ENCODE results near the gene TMEM63B.
A peak's percentile ranks its signal among the peaks of the same experiment; 100 is the strongest.
"Not testable (repeated sequence)": the region's sequence is repeated elsewhere in the genome, so short reads cannot be mapped to it uniquely, and the experiment has no call there.

TMEM63B gene

GRCh38 chr6:44094403-44095242 is 32.7 kb upstream of the TMEM63B start:
- no peak for DNase-seq

GRCh38 chr6:44095243-44095623 is 32.1 kb upstream of the TMEM63B start:
- DNase-seq, result not testable (repeated sequence)

DNA sequence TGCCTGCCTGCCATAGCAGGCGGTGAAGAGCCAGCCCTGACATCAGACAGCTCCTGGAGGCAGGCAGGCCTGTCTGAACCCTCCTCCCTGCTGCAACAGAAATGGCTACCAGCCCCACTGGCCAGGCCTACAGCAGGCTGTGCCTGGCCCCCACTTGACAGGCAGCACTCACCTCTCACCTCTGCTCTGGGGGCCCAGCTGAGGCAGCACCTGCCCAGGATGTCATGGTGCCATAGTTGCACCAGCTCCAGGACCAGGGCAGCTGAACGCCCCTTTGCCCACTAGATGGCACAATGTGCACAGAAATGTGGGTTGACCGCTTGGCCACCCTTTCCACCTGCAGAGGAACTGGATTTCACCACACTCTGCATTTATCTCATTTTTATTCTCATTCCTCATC is 30.7 kb upstream of the TMEM63B start:
- peak; percentile 74 for DNase-seq

GRCh38 chr6:44097782-44098317 is 29.5 kb upstream of the TMEM63B start:
- no peak for DNase-seq

DNA sequence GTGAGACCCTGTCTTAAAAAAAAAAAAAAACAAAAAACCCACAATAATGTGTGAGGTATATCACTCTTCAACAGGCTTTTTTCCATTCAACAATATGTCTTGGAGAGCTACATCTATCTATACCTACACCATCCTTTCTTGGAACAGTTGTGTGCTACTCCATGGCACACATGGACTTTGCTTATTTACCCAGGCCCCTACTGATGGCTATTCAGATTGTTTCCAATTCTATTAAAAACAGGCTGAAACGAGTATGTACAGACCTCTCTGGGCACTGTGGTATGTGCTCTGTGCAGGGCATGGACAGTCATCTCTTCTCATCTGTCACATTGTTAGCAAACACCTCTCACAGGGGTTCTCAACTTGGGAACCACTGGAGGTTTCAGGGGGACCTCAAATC is 28.2 kb upstream of the TMEM63B start:
- no peak for DNase-seq

DNA sequence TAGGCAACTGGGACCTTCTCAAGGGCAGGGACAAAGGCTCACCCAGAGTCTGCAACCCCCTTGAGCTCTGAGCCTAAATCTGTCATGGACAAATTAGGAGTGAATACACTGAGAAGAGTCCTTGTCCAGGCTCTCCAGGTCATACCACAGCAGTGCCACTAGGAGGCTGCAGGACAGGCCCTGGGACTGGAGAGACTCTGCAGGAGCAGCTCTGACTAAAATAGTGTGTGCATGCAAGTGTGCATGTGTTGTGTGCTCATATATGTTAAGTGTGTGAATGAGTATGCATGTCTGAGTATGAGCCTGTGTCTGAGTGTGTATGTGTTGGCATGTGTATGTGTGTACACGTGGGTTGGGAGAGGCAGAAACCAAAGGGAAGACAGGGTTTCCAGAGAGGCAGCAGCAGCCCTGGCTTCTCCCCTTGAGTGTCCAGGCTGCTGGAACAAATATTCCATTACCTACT is 27.2 kb upstream of the TMEM63B start:
- DNase-seq, result peak; percentile 25

- DNase-seq, result no peak
These were observed 25.5 kb upstream of the TMEM63B start for GRCh38 chr6:44101832-44102231.

DNA sequence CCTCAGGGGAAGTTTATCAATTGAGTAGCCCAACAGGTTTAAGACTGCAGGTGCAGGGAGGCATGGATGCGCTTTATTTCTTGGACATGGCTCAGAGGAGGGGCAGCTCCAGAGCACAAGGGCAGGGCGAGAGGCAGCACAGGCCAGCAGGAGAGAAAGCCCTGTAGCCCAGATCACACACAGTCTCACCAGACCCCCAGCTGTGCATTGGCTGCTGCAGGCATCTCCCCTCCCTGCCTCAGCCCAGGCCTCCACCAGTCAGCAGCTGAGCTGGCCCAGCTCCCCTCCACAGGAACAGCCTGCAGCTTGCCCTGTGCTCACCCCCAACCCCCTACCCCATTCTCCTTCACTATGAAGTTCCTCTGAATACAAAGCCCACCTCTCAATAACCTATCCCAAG is 24.8 kb upstream of the TMEM63B start:
- no peak for DNase-seq

GRCh38 chr6:44104481-44105021 is 22.8 kb upstream of the TMEM63B start:
- no peak for DNase-seq

DNA sequence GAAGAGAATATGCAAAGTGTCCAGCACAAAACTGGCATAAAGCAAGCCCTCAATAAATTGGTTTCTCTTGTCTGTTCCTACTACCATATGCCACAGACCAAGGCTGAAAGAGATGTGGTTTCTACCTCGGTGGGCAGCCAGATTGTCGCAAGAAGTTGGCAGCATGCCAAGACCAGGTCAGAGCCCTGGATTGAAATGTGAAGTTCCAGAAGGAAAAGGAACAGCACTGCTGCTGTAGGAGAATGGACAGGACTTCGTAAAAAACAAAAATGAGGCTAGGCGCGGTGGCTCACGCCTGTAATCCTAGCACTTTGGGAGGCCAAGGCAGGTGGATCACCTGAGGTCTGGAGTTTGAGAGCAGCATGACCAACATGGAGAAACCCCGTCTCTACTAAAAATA is 22.2 kb upstream of the TMEM63B start:
- DNase-seq, result no peak

DNA sequence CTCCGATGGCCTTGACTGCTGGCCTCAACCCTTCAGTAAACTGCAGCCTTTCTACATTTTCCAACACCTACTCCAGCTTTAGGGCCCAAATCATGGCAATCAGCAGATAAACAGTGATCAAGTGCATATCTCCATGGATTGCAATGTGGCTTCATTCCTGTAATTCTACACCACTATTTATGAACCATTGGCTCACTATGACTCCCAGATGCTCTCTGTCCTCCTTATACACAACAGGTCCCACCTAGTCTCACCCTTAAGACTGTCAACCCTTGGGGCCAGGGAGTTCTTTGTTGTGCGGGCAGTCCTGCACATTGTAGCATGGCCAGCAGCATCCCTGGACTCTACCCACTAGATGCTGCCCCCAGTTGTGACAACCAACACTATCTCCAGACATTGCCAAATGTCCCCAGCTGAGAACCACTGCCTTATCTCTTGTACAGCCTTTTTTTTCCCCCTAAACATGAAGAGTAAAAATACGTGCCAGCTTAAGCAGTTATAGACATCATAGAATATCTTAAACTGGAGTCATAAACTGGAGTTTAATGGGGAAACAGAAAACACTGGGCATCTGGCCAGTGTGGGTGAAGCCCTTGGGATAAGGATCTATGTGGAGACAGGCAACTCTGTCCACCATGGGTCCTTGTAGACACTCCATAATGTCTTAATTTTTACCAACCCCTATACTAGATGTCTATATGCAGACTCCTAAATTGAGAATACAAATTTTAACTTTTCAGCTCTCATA is 21.2 kb upstream of the TMEM63B start:
- no peak for DNase-seq

DNA sequence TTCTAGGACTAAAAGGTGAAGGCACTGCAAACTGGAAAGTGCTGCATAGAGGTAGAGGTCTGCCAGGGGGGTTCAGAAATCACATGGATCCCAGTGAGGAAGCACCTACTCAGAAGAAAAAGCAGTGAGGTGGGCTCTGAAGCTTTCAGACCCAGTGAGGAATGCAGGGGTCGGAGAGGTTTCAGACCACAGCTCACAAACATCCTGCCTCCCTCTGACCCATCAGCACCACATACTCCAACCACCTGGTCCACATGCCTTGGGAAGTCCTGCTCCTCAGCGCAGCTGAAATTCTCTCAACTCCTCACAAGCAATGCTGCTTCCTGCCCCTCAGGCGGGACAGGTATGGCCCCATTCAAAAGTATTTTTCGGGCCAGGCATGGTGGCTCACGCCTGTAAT is 20.3 kb upstream of the TMEM63B start:
- no peak for DNase-seq

DNA sequence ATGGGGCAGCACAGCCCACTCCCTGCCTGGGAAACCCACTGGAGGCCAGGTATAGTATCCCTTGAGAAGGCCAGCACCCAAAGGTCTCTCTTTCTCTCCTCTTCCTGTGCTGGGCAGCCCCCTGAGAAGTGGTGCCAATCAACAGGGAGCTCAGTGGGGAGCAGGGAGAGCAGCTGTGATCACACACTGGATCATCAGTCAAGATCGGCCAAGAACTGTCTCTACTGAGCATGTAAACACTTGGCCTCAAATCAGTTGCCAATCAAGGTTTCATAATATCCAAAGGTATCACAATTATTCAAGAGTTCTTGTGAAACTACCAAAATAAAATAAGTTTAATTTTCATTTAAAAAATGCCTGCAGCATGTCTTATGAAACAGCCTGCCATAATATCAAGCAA is 18.9 kb upstream of the TMEM63B start:
- DNase-seq, result no peak

DNA sequence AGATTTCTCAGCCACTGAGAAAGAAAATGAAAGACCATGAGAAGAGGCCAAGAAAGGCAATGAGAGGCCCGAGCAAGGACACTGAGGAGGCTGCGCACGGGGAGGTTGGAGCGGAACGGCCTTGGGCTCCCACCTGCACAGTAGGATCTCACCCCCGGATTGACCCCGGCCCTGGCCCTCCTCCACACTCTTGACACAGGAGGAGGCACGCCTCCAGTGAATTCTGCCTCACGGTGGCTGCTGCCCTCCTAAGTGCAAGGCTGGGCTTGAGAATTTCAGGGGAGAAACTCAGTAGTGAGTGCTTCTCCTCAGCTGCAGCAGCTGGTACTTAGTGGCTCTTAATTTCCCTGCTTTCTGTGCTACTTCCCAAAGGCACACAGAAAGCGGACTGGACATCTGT is 18.1 kb upstream of the TMEM63B start:
- no peak for DNase-seq

- DNase-seq, result no peak
These were observed 17.2 kb upstream of the TMEM63B start for GRCh38 chr6:44110005-44110676.

DNA sequence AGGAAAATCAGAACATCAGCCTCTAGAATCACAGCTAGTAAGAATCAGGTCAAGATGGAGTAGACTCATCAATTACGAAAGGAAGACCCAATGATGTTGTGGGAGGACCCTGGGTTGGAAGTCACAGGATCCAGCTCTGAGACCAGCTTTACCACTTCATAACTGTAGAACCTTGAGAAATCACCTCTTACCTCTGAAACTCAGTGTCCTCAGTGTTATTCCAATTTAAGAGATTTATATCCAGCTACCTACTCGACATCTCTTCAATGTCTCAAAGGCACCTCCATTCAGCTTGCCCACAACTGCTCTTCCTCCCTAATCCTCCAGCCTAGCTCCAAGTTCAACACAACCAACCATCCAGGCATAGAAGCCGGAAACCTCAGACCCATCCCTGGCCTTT is 16.4 kb upstream of the TMEM63B start:
- no peak for DNase-seq

DNA sequence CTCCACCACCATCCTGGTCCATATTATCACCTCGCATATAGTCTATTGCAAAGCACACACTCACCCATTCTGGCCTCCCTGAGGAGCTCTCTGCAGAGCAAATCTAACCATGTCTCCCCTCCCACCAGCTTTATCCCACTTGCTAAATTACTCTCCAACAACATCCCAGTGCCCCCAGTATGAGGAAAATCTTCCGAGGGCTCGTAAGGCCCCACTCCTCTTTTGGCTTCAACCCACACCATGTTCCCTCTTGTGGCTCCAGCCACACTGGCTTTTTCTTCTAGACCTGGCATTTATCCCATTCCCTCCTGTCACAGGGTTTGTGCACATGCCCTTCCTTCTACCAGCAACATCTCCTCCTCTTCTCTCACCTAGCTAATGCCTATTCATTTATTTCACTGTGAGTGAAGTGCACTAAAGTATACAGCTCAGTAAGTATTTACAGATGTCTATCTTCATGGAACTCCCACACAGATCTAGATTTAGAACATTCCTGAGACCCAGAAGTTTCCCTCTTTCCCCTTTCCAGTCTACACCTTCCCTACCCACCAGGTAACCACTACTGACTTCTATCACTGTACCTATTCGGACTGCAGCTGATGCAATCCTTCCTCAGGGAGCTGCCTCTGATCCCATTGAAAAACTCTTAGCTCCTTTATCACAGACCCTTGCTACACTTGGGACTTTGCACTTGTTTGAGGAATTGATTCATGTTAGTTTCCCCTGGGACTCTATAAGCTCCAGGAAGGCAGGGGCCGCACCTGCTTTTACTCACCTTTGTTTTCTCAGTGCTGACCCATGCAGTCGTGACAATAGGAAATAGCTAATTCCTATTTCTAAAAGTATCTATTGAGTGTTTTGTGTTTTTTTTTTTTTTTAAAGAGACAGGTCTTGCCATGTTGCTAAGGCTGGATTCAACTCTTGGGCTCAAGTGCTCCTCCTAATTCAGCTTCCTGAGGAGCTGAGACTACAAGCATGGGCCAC is 15.6 kb upstream of the TMEM63B start:
- no peak for DNase-seq

- no peak for DNase-seq
These were observed 13.9 kb upstream of the TMEM63B start for GRCh38 chr6:44113414-44113813.

DNA sequence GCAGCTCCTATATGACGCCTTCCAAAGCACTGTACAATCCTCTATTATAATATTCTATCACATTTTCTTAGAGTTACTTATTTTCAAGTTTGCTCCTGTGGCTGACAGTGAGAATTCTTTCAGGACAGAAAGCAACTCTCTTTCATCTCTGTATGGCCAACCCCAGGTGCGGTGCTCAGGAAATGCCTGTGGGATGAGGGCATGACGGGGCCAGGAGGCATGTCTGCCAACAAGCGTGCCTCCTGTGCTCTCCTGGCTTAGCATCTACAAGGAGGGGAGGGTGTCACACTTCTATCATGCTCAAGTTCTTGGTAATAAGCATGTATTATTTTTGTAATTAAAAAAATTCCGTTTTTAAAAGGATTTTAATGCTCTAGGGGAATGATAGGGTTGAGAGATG is 11.5 kb upstream of the TMEM63B start:
- no peak for DNase-seq

- no peak for DNase-seq
These were observed 10.5 kb upstream of the TMEM63B start for GRCh38 chr6:44116641-44117382.

Data from activated CD4-positive, alpha-beta T cell treated with anti-CD3 and anti-CD28 coated beads, Interleukin-2, amount 50 U/mL, for 16 hours (primary cell).